ENCODE data around the gene NOP53. TPM values are rescaled to one million over a fixed set of nuclear protein-coding genes. Genes with fewer than 3 reads are reported as not detected.
A peak's percentile ranks its signal among the peaks of the same experiment; 100 is the strongest.

The NOP53 gene
- total RNA-seq, 2 experiments from 2014 or later, result 212 to 296 TPM

- POLR2A ChIA-PET, result no interaction called here
- H3K27ac ChIP-seq (ENCODE audit: low read depth, low read length, poor library complexity, severe bottlenecking), result no peak overlapping the region
- no peaks in the 10 kb centered on the region for H3K9me2 ChIP-seq (ENCODE audit: insufficient read depth, low read length)
- H3K36me3 ChIP-seq (ENCODE audit: insufficient read depth, low read length), result no peaks in the 10 kb centered on the region
- intact Hi-C loops (cut with micrococcal nuclease; ENCODE audit: unreplicated experiment), result loop anchor here (1.0 kb wide), 1 partner anchor 73 kb away; no protein-coding TSS in a partner anchor
- TF ChIP-seq CTCF (conservative IDR thresholded peaks at IDR 0.05; ENCODE audit: low read length) (peak; percentile 92), EZH2phosphoT487 (IDR thresholded peaks at IDR 0.05; ENCODE audit: borderline replicate concordance, low read depth, low read length) (no peak)
- no peaks in the 10 kb centered on the region for H3K4me1 ChIP-seq (ENCODE audit: insufficient read depth, low read length, poor library complexity, severe bottlenecking)
- H3K4me3 ChIP-seq (ENCODE audit: low read depth, low read length, poor library complexity, severe bottlenecking), result no peak overlapping the region
- CTCF ChIA-PET (ENCODE audit: unreplicated experiment), result no interaction called here
- DNase-seq (ENCODE audit: low spot score), result peak; percentile 78
- no peak overlapping the region for H3K4me2 ChIP-seq (ENCODE audit: low read length)
- no peak overlapping the region for H2AFZ ChIP-seq (ENCODE audit: low read length)
- no peaks in the 10 kb centered on the region; the same call in 1 of the 2 replicates for H3K9me3 ChIP-seq (ENCODE audit: low read length)
- H3K79me2 ChIP-seq (ENCODE audit: insufficient read depth, low read depth, low read length), result no peaks in the 10 kb centered on the region
- H4K20me1 ChIP-seq (ENCODE audit: insufficient read depth, low read length), result no peaks in the 10 kb centered on the region
- no TSS peak for BruUV-seq (replicated peaks)
These were observed 45.1 kb downstream of the NOP53 start for GRCh38 chr19:47790398-47790814.

- Histone ChIP-seq H3K4me2 (ENCODE audit: low read length) (no peak overlapping the region), H3K9me3 (ENCODE audit: low read length) (no peaks in the 10 kb centered on the region; the same call in 1 of the 2 replicates), H4K20me1 (ENCODE audit: insufficient read depth, low read length) (no peaks in the 10 kb centered on the region), H3K9me2 (ENCODE audit: insufficient read depth, low read length) (no peaks in the 10 kb centered on the region), H3K79me2 (ENCODE audit: insufficient read depth, low read depth, low read length) (no peaks in the 10 kb centered on the region), H3K4me3 (ENCODE audit: low read depth, low read length, poor library complexity, severe bottlenecking) (no peak overlapping the region), H2AFZ (ENCODE audit: low read length) (no peak overlapping the region), H3K36me3 (ENCODE audit: insufficient read depth, low read length) (no peaks in the 10 kb centered on the region), H3K4me1 (ENCODE audit: insufficient read depth, low read length, poor library complexity, severe bottlenecking) (no peaks in the 10 kb centered on the region), H3K27ac (ENCODE audit: low read depth, low read length, poor library complexity, severe bottlenecking) (no peak overlapping the region)
- no TSS peak for BruUV-seq (replicated peaks)
- TF ChIP-seq EZH2phosphoT487 (IDR thresholded peaks at IDR 0.05; ENCODE audit: borderline replicate concordance, low read depth, low read length) (no peak), CTCF (conservative IDR thresholded peaks at IDR 0.05; ENCODE audit: low read length) (no peak)
- CTCF ChIA-PET (ENCODE audit: unreplicated experiment), result no interaction called here
- intact Hi-C loops (cut with micrococcal nuclease; ENCODE audit: unreplicated experiment), result no loop called here
- no peak for DNase-seq (ENCODE audit: low spot score)
- POLR2A ChIA-PET, result interaction anchor here (0.6 kb wide), 1 partner anchor 53 kb away, joined by 3 read pairs; no protein-coding TSS in a partner anchor
These were observed 47.3 kb downstream of the NOP53 start for GRCh38 chr19:47792616-47793015.

GRCh38 chr19:47794526-47794925, 49.2 kb downstream of the NOP53 start:
- no TSS peak for BruUV-seq (replicated peaks)
- CTCF ChIA-PET (ENCODE audit: unreplicated experiment), result no interaction called here
- intact Hi-C loops (cut with micrococcal nuclease; ENCODE audit: unreplicated experiment), result no loop called here
- Histone ChIP-seq H2AFZ (ENCODE audit: low read length) (no peak overlapping the region), H3K79me2 (ENCODE audit: insufficient read depth, low read depth, low read length) (no peaks in the 10 kb centered on the region), H3K27ac (ENCODE audit: low read depth, low read length, poor library complexity, severe bottlenecking) (no peak overlapping the region), H3K9me2 (ENCODE audit: insufficient read depth, low read length) (no peaks in the 10 kb centered on the region), H4K20me1 (ENCODE audit: insufficient read depth, low read length) (no peaks in the 10 kb centered on the region), H3K36me3 (ENCODE audit: insufficient read depth, low read length) (no peaks in the 10 kb centered on the region), H3K4me2 (ENCODE audit: low read length) (no peak overlapping the region), H3K4me1 (ENCODE audit: insufficient read depth, low read length, poor library complexity, severe bottlenecking) (no peaks in the 10 kb centered on the region), H3K4me3 (ENCODE audit: low read depth, low read length, poor library complexity, severe bottlenecking) (no peak overlapping the region), H3K9me3 (ENCODE audit: low read length) (no peaks in the 10 kb centered on the region; the same call in 1 of the 2 replicates)
- peak; percentile 44; the same call in 1 of the 2 replicates for TF ChIP-seq CTCF (conservative IDR thresholded peaks at IDR 0.05; ENCODE audit: low read length)
- no peak for TF ChIP-seq EZH2phosphoT487 (IDR thresholded peaks at IDR 0.05; ENCODE audit: borderline replicate concordance, low read depth, low read length)
- no peak for DNase-seq (ENCODE audit: low spot score)
- POLR2A ChIA-PET, result no interaction called here

Measured in OCI-LY7 (cell line).